ENCODE data around the gene SH3RF2.

GRCh38 chr5:145941448-145942130, 5.2 kb downstream of the SH3RF2 start:
- TF ChIP-seq, protein P1, sequence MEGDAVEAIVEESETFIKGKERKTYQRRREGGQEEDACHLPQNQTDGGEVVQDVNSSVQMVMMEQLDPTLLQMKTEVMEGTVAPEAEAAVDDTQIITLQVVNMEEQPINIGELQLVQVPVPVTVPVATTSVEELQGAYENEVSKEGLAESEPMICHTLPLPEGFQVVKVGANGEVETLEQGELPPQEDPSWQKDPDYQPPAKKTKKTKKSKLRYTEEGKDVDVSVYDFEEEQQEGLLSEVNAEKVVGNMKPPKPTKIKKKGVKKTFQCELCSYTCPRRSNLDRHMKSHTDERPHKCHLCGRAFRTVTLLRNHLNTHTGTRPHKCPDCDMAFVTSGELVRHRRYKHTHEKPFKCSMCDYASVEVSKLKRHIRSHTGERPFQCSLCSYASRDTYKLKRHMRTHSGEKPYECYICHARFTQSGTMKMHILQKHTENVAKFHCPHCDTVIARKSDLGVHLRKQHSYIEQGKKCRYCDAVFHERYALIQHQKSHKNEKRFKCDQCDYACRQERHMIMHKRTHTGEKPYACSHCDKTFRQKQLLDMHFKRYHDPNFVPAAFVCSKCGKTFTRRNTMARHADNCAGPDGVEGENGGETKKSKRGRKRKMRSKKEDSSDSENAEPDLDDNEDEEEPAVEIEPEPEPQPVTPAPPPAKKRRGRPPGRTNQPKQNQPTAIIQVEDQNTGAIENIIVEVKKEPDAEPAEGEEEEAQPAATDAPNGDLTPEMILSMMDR (IDR thresholded peaks at IDR 0.05; ENCODE audit: low read length), result no peak
- no peak for TF ChIP-seq EZH2 (optimal IDR thresholded peaks at IDR 0.05; ENCODE audit: low read depth, low read length)
